ENCODE data around the gene TTC31.

DNA sequence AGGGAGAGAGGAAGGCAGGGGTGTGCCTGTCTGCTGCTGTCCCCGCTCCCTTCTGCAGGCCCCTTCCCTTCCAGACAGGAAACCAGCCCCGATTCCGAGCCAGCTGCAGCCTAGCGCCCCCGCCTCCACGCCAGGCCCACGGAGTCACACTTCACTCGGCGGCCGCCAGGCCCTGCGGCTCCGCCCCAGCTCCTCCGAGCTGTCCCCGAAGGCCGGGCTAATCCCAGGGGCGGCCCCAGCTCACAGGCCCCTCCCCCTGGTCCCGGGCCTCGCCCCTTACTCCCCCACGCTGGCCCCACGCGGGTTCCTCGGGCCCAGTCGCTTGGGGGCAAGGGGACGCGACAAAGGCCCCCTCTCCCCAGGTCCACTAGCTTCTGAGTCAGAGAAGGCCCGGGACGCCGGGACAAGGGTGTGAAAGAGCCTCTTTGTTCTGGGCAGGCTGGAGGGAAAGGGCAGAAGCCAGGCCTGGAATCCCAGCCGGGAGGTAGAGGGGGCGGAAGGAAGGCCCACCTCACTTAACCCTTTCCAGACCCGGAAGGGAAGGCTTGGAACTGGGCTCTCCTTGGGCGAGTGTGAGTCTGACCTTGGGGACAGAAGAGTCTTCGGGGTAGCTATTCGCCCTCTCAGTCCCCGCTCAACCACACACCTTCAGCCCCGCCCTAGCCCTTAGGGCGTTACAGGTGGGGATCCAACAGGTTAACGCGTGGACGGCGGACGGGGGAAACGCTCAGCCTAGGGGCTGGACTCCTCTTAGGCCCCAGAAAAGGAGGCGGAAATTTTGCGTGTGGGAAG lies 42.3 kb upstream of the TTC31 start:
- TF ChIP-seq, protein P1, sequence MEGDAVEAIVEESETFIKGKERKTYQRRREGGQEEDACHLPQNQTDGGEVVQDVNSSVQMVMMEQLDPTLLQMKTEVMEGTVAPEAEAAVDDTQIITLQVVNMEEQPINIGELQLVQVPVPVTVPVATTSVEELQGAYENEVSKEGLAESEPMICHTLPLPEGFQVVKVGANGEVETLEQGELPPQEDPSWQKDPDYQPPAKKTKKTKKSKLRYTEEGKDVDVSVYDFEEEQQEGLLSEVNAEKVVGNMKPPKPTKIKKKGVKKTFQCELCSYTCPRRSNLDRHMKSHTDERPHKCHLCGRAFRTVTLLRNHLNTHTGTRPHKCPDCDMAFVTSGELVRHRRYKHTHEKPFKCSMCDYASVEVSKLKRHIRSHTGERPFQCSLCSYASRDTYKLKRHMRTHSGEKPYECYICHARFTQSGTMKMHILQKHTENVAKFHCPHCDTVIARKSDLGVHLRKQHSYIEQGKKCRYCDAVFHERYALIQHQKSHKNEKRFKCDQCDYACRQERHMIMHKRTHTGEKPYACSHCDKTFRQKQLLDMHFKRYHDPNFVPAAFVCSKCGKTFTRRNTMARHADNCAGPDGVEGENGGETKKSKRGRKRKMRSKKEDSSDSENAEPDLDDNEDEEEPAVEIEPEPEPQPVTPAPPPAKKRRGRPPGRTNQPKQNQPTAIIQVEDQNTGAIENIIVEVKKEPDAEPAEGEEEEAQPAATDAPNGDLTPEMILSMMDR (IDR thresholded peaks at IDR 0.05; ENCODE audit: borderline replicate concordance, extremely low read depth, low read length, poor library complexity, severe bottlenecking): peak; percentile 51
- no peak for TF ChIP-seq EZH2 (IDR thresholded peaks at IDR 0.05; ENCODE audit: borderline replicate concordance, low read depth, low read length, severe bottlenecking)
